Measurements from ENCODE around the gene ST8SIA1. TPM values are rescaled to one million over a fixed set of nuclear protein-coding genes. Genes with fewer than 3 reads are reported as not detected.

ST8SIA1 gene
- total RNA-seq, 4 donors from 2014 or later = 9.4 to 19.9 (median 14.3) TPM

- peaks cover 0 to 41% (median 0%) of the 10 kb centered on the region in 3 donors for H3K4me1 ChIP-seq
- H3K36me3 ChIP-seq = no peaks in the 10 kb centered on the region
- H3K9me3 ChIP-seq = no peaks in the 10 kb centered on the region
- ATAC-seq = no peak
- H3K4me3 ChIP-seq = no peak overlapping the region
- TF ChIP-seq CTCF (IDR thresholded peaks at IDR 0.05) (no peak), POLR2A (IDR thresholded peaks at IDR 0.05) (no peak), EP300 (IDR thresholded peaks at IDR 0.05) (no peak), POLR2AphosphoS5 (IDR thresholded peaks at IDR 0.05) (no peak)
- H3K27me3 ChIP-seq = no peaks in the 10 kb centered on the region
- H3K27ac ChIP-seq = no peak overlapping the region
- whole genome bisulfite sequencing, 2 donors (ENCODE audit: low coverage in 1 of 2) = 9 to 32% methylated on average over 1 of the region's 1 CpG
Measured at GRCh38 chr12:22285846-22286245, 48.7 kb downstream of the ST8SIA1 start.

- TF ChIP-seq POLR2A (IDR thresholded peaks at IDR 0.05) (no peak), POLR2AphosphoS5 (IDR thresholded peaks at IDR 0.05) (no peak), CTCF (IDR thresholded peaks at IDR 0.05) (no peak), EP300 (IDR thresholded peaks at IDR 0.05) (no peak)
- peaks cover 0 to 41% (median 0%) of the 10 kb centered on the region in 3 donors for H3K4me1 ChIP-seq
- 42% methylated on average over 1 of the region's 1 CpG; no CpG with 5 or more reads in 1 of the 2 donors for WGBS, 2 donors (ENCODE audit: low coverage in 1 of 2)
- H3K27me3 ChIP-seq = no peaks in the 10 kb centered on the region
- H3K27ac ChIP-seq = no peak overlapping the region
- H3K4me3 ChIP-seq = no peak overlapping the region
- H3K9me3 ChIP-seq = no peaks in the 10 kb centered on the region
- H3K36me3 ChIP-seq = no peaks in the 10 kb centered on the region
- ATAC-seq = no peak
Measured at GRCh38 chr12:22284871-22285270, 49.6 kb downstream of the ST8SIA1 start.

- Histone ChIP-seq H3K27me3 (no peaks in the 10 kb centered on the region), H3K4me1 (peaks cover 0 to 41% (median 0%) of the 10 kb centered on the region in 3 donors), H3K9me3 (no peaks in the 10 kb centered on the region), H3K4me3 (no peak overlapping the region), H3K36me3 (no peaks in the 10 kb centered on the region), H3K27ac (peak overlapping the region in 3 of 4 donors; percentile 49 to 64 (median 62))
- ATAC-seq = no peak
- 71 to 73% methylated on average over 3 to 4 of the region's 4 CpGs for WGBS, 2 donors (ENCODE audit: low coverage in 1 of 2)
- TF ChIP-seq EP300 (IDR thresholded peaks at IDR 0.05) (no peak), POLR2A (IDR thresholded peaks at IDR 0.05) (no peak), CTCF (IDR thresholded peaks at IDR 0.05) (peak in 1 of 4 experiments; percentile 10), POLR2AphosphoS5 (IDR thresholded peaks at IDR 0.05) (no peak)
Measured at GRCh38 chr12:22283508-22283907, 51.0 kb downstream of the ST8SIA1 start.

GRCh38 chr12:22283006-22283506 lies 51.5 kb downstream of the ST8SIA1 start:
- Histone ChIP-seq H3K27ac (peak overlapping the region in 3 of 4 donors; percentile 49 to 64 (median 62)), H3K4me1 (peaks cover 0 to 37% (median 0%) of the 10 kb centered on the region in 3 donors), H3K27me3 (no peaks in the 10 kb centered on the region), H3K9me3 (no peaks in the 10 kb centered on the region), H3K36me3 (no peaks in the 10 kb centered on the region), H3K4me3 (no peak overlapping the region)
- peak; percentile 52 for ATAC-seq
- WGBS, 2 donors (ENCODE audit: low coverage in 1 of 2) = 15 to 48% methylated on average over 2 to 3 of the region's 3 CpGs
- peak; percentile 44 for TF ChIP-seq POLR2AphosphoS5 (IDR thresholded peaks at IDR 0.05)
- TF ChIP-seq POLR2A (IDR thresholded peaks at IDR 0.05) = no peak

- Histone ChIP-seq H3K27me3 (no peaks in the 10 kb centered on the region), H3K4me1 (peaks cover 0 to 34% (median 0%) of the 10 kb centered on the region in 3 donors), H3K4me3 (peak overlapping the region; percentile 25 to 31), H3K27ac (peak overlapping the region; percentile 52 to 77 (median 63)), H3K36me3 (no peaks in the 10 kb centered on the region), H3K9me3 (no peaks in the 10 kb centered on the region)
- peak; percentile 66 for TF ChIP-seq POLR2AphosphoS5 (IDR thresholded peaks at IDR 0.05)
- no peak for TF ChIP-seq CTCF (IDR thresholded peaks at IDR 0.05)
- ATAC-seq = peak; percentile 74
- WGBS, 2 donors (ENCODE audit: low coverage in 1 of 2) = 28 to 38% methylated on average over 6 of the region's 6 CpGs
Measured at GRCh38 chr12:22282283-22282682, 52.2 kb downstream of the ST8SIA1 start.

Measured in gastroesophageal sphincter (tissue), 4 donors.